Glutamatergic neuron (in vitro differentiated cells): Measurements from ENCODE around the gene PAX7. TPM values are rescaled to one million over a fixed set of nuclear protein-coding genes. Genes with fewer than 3 reads are reported as not detected.

Experiments
- DNase-seq: peaks from one replicate; pipeline ENCODE4 v3.0.0; 2022
- H3K27ac Mint-ChIP-seq: one replicate; pipeline ENCODE4 v1.8.0; 2020; ENCODE audit warnings: mild to moderate bottlenecking, mixed read lengths, inconsistent platforms; ENCODE audit not compliant: unreplicated experiment
- H3K27me3 Mint-ChIP-seq: one replicate; pipeline ENCODE4 v1.8.0; 2020; ENCODE audit warnings: mild to moderate bottlenecking, moderate library complexity, mixed read lengths, inconsistent platforms; ENCODE audit not compliant: unreplicated experiment
- H3K36me3 Mint-ChIP-seq: one replicate; pipeline ENCODE4 v1.8.0; 2020; ENCODE audit warnings: mild to moderate bottlenecking, mixed read lengths, inconsistent platforms; ENCODE audit not compliant: unreplicated experiment
- H3K4me1 Mint-ChIP-seq: one replicate; pipeline ENCODE4 v1.8.0; 2020; ENCODE audit warnings: mild to moderate bottlenecking, low read depth, mixed read lengths, inconsistent platforms; ENCODE audit not compliant: unreplicated experiment
- H3K4me3 Mint-ChIP-seq: one replicate; pipeline ENCODE4 v1.8.0; 2020; ENCODE audit warnings: mild to moderate bottlenecking, mixed read lengths, inconsistent platforms; ENCODE audit not compliant: unreplicated experiment
- H3K9me3 Mint-ChIP-seq: one replicate; pipeline ENCODE4 v1.8.0; 2020; ENCODE audit warnings: mild to moderate bottlenecking, moderate library complexity, mixed read lengths, inconsistent platforms; ENCODE audit not compliant: unreplicated experiment
- total RNA-seq: library from RNA; stranded (reverse); fragmentation: NEBNext Ultra II Directional; extraction: Animal tissue kit (Norgen Biotek cat#: 25700); gene quantifications from one replicate; pipeline ENCODE4 v1.2.1, GENCODE V29; 2021; ENCODE audit not compliant: unreplicated experiment
- TF ChIP-seq, protein P1 (sequence below): fragments of 200-600 bp; sonication (generic); IDR thresholded peaks from one replicate; pipeline ENCODE4 v1.5.0; 2021; ENCODE audit not compliant: partially characterized antibody, unreplicated experiment

The PAX7 gene
- total RNA-seq, 1 donor from 2014 or later = 0.07 TPM

DNA sequence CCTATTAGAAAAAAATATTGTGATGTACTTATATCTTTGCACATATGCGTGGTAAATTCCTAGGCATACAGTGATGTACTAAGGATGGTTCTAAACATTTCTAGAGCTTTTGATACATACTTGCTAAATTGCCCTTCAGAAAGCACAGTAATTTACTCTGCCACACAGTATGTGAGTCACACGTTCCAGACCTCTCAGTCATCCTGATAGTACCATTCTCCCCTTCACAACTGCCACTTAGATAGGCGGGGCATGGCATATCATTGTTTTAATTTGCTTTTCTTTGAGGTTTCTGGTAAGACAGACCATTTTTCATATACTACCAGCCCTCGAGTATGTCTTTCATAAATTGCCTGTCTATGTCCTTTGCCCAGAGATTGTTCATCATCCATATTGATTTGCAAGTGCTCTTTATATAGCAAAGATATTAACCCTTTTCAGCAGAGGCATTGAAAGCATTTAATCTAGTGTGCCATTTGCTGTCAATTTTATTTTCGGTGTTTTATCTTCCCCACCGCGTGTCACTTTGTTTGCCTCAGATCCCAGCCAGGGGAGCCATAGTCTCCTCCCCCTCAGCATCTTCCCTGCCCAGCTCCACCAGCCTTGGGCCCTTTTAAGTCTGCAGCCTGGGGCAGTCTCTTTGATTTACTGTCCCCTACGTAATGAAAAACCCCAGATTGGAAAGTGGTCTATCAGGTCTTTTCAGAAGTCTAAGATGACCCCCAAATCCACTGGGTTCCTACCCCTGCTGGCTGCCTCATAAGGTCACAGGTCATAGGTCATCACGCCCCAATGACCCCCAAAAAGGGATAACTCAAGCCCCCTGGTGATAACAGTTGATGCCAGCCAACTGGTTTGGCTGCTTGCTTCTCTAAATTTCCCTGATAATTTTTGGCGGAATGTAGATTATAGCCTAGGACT lies 11.8 kb upstream of the PAX7 start:
- Mint-ChIP-seq H3K4me3 (no peak overlapping the region), H3K36me3 (peaks cover 7% of the 10 kb centered on the region), H3K27me3 (peaks cover 8% of the 10 kb centered on the region), H3K9me3 (no peaks in the 10 kb centered on the region), H3K4me1 (no peaks in the 10 kb centered on the region), H3K27ac (no peak overlapping the region)
- TF ChIP-seq, protein P1, sequence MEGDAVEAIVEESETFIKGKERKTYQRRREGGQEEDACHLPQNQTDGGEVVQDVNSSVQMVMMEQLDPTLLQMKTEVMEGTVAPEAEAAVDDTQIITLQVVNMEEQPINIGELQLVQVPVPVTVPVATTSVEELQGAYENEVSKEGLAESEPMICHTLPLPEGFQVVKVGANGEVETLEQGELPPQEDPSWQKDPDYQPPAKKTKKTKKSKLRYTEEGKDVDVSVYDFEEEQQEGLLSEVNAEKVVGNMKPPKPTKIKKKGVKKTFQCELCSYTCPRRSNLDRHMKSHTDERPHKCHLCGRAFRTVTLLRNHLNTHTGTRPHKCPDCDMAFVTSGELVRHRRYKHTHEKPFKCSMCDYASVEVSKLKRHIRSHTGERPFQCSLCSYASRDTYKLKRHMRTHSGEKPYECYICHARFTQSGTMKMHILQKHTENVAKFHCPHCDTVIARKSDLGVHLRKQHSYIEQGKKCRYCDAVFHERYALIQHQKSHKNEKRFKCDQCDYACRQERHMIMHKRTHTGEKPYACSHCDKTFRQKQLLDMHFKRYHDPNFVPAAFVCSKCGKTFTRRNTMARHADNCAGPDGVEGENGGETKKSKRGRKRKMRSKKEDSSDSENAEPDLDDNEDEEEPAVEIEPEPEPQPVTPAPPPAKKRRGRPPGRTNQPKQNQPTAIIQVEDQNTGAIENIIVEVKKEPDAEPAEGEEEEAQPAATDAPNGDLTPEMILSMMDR = no peak
- DNase-seq = no peak

DNA sequence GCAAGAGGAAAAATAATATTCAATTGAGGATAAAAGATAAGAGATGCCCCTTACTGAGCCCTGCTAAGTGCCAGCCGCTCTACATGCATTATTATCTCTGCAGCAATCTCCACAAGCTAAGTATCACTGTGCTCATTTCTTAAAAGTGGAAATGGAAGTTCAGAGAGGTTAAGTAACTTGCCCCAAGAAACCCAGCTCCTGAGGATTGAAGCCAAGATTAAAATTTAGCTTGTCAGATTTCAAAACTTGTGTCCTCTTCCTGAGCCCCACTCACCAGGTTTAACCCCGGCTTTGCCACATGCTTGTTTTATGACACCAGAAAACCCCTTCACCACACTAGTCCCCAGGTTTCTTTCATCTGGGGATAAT lies 11.2 kb upstream of the PAX7 start:
- H3K36me3 Mint-ChIP-seq = peaks cover 10% of the 10 kb centered on the region
- H3K27me3 Mint-ChIP-seq = peaks cover 10% of the 10 kb centered on the region
- no peaks in the 10 kb centered on the region for H3K9me3 Mint-ChIP-seq
- H3K27ac Mint-ChIP-seq = no peak overlapping the region
- no peak overlapping the region for H3K4me3 Mint-ChIP-seq
- no peak for DNase-seq
- TF ChIP-seq, protein P1 = no peak
- no peaks in the 10 kb centered on the region for H3K4me1 Mint-ChIP-seq

DNA sequence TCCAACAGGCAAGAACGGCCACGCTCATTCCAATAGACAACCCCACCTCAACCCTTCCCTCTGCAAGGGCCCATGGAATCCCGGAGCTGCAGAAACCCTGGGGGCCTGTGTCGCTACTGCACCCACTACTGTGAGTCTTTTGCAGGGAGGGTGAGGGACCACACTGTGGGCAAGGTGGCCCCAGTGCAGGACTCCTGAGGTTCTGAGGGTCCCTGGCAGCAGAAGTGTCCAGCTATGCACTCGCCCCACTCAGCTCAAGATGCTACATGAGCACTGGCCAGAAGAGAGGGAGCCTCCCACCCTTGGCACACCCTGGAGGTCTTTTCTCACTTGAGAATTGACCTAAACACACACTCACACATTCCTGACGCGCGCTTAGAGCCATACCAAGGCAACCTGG lies 2.1 kb upstream of the PAX7 start:
- no peak for DNase-seq
- no peak overlapping the region for H3K27ac Mint-ChIP-seq
- peaks cover 7% of the 10 kb centered on the region for H3K9me3 Mint-ChIP-seq
- no peak overlapping the region for H3K4me3 Mint-ChIP-seq
- peaks cover 53% of the 10 kb centered on the region for H3K27me3 Mint-ChIP-seq
- peaks cover 10% of the 10 kb centered on the region for H3K36me3 Mint-ChIP-seq
- TF ChIP-seq, protein P1 = no peak
- peaks cover 12% of the 10 kb centered on the region for H3K4me1 Mint-ChIP-seq

DNA sequence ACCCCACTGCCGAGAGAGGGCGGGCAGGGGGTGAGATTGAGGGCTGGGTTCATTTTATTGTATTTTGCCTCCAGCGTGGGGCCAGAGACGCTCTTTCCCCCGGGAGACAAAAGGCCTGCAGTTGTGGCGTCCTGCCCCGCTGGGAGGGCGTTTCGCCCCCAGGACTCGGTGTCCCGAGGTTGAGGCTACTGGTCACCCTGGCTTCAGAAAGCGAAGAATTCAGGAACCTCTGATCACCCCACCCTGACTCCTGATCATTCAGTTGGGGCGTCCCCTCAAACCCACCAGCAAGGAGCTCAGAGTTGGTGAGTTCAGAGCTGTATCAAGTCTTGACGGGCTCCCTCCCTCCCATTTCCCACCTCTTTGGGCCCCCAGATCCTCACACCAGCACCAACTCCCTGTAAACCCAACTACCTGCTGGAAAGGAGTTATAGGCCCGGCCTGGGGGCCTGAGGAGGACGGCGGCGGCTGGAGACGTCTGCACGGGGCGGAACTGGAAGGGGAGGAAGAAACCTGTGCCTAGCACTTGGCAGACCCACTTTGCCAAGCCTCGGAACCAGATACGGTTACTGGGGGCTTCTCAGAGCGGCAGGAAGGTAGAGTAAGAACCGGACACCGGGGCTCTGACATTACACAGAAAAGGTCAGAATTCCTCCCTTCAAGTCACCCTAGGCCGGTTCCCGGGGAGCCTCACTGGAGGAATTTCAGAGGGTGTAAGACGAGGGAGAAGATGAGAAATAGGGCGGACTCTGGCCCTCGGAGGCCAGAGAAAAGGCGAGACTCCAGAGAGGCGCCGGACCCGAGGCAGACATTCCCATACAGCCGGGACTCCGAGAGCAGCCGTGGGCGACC lies 761 bp upstream of the PAX7 start:
- TF ChIP-seq, protein P1 = no peak
- no peak for DNase-seq
- H3K36me3 Mint-ChIP-seq = peaks cover 5% of the 10 kb centered on the region
- no peak overlapping the region for H3K27ac Mint-ChIP-seq
- H3K4me3 Mint-ChIP-seq = no peak overlapping the region
- H3K9me3 Mint-ChIP-seq = peaks cover 10% of the 10 kb centered on the region
- H3K27me3 Mint-ChIP-seq = peaks cover 60% of the 10 kb centered on the region
- H3K4me1 Mint-ChIP-seq = peaks cover 20% of the 10 kb centered on the region
